ENCODE measurements around the gene CYP2W1.
"Not testable (repeated sequence)": the region's sequence is repeated elsewhere in the genome, so short reads cannot be mapped to it uniquely, and the experiment has no call there.

GRCh38 chr7:1034769-1035168 is 51.8 kb downstream of the CYP2W1 start:
- TF ChIP-seq POLR2A (IDR thresholded peaks at IDR 0.05): not testable (repeated sequence)
- TF ChIP-seq, protein P1, sequence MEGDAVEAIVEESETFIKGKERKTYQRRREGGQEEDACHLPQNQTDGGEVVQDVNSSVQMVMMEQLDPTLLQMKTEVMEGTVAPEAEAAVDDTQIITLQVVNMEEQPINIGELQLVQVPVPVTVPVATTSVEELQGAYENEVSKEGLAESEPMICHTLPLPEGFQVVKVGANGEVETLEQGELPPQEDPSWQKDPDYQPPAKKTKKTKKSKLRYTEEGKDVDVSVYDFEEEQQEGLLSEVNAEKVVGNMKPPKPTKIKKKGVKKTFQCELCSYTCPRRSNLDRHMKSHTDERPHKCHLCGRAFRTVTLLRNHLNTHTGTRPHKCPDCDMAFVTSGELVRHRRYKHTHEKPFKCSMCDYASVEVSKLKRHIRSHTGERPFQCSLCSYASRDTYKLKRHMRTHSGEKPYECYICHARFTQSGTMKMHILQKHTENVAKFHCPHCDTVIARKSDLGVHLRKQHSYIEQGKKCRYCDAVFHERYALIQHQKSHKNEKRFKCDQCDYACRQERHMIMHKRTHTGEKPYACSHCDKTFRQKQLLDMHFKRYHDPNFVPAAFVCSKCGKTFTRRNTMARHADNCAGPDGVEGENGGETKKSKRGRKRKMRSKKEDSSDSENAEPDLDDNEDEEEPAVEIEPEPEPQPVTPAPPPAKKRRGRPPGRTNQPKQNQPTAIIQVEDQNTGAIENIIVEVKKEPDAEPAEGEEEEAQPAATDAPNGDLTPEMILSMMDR (IDR thresholded peaks at IDR 0.05): not testable (repeated sequence)

All from gastroesophageal sphincter (tissue), 3 donors.